Uterus (tissue), 2 donors: ENCODE measurements around the gene NCKAP1.

ENCODE experiments used
- POLR2A ChIP-seq, 2 donors: fragments of 450-650 bp; IDR thresholded peaks; one replicate each; pipeline ENCODE4 v1.6.1; 2016; ENCODE audit warnings: antibody characterized with exemption in 2 of 2, mild to moderate bottlenecking in 1 of 2, moderate library complexity in 1 of 2
- TF ChIP-seq, protein P1 (sequence below), 4 experiments: fragments of 200-600 bp in 2 of 4; fragments of 450-650 bp in 2 of 4; sonication (generic) in 2 of 4; IDR thresholded peaks; one replicate each; pipeline ENCODE4 v1.5.1; 2016 to 2019; ENCODE audit warnings: antibody characterized with exemption in 4 of 4, mild to moderate bottlenecking in 2 of 4, moderate library complexity in 1 of 4

DNA sequence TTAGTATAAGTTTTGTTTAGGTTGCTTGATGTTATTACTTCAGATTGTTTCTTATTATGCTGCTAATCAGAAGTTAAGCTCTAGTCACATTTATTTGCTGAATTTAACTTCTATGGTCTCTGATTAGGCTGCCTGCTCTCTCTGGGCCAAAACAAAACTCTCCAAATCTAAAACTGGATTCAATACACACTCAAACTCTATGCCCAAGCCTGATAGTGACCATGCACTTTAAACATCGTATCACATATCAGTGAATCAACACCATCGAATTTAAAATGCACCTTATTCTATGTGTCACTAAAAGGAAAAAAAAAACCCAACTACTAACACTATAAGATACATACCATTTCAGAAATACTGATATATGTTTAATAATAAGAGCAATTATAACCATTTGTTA lies 94.9 kb downstream of the NCKAP1 start:
- TF ChIP-seq, protein P1, sequence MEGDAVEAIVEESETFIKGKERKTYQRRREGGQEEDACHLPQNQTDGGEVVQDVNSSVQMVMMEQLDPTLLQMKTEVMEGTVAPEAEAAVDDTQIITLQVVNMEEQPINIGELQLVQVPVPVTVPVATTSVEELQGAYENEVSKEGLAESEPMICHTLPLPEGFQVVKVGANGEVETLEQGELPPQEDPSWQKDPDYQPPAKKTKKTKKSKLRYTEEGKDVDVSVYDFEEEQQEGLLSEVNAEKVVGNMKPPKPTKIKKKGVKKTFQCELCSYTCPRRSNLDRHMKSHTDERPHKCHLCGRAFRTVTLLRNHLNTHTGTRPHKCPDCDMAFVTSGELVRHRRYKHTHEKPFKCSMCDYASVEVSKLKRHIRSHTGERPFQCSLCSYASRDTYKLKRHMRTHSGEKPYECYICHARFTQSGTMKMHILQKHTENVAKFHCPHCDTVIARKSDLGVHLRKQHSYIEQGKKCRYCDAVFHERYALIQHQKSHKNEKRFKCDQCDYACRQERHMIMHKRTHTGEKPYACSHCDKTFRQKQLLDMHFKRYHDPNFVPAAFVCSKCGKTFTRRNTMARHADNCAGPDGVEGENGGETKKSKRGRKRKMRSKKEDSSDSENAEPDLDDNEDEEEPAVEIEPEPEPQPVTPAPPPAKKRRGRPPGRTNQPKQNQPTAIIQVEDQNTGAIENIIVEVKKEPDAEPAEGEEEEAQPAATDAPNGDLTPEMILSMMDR (IDR thresholded peaks at IDR 0.05), result no peak
- no peak for TF ChIP-seq POLR2A (IDR thresholded peaks at IDR 0.05)
